Transverse colon (tissue), 4 donors: Measurements from ENCODE around the gene ZNF341. TPM values are rescaled to one million over a fixed set of nuclear protein-coding genes. Genes with fewer than 3 reads are reported as not detected.

Experiments used
- DNase-seq: peaks from one replicate; pipeline ENCODE4 v3.0.0-alpha.2; 2019
- H3K27ac ChIP-seq, 4 donors: fragments of 200-600 bp; sonication (generic); 2 replicates each; pipeline ENCODE4 v1.5.1; 2016 to 2018; ENCODE audit warnings: inconsistent platforms in 4 of 4
- H3K27me3 ChIP-seq: fragments of 200-600 bp; sonication (generic); 2 replicates; pipeline ENCODE4 v1.5.1; 2017; ENCODE audit warnings: inconsistent platforms
- H3K36me3 ChIP-seq, 4 donors: fragments of 200-600 bp; sonication (generic); 2 replicates each; pipeline ENCODE4 v1.5.1; 2017 to 2019; ENCODE audit warnings: inconsistent platforms in 4 of 4
- H3K4me1 ChIP-seq, 4 donors: fragments of 200-600 bp; sonication (generic); 2 replicates each; pipeline ENCODE4 v1.5.1; 2017 to 2020; ENCODE audit warnings: inconsistent platforms in 4 of 4
- H3K4me3 ChIP-seq, 4 donors: fragments of 200-600 bp; sonication (generic); 1 replicate in 1 of 4; 2 replicates in 3 of 4; pipeline versions ENCODE4 v1.5.1 to v1.6.1; 2017 to 2019; ENCODE audit warnings: inconsistent platforms in 4 of 4
- H3K9me3 ChIP-seq, 2 donors: fragments of 200-600 bp; sonication (generic); 2 replicates each; pipeline ENCODE4 v1.5.1; 2017 to 2019; ENCODE audit warnings: inconsistent platforms in 2 of 2
- EP300 ChIP-seq: sonication (generic); formaldehyde crosslinking; IDR thresholded peaks from one replicate; pipeline ENCODE4 v1.6.1; 2017; ENCODE audit warnings: antibody characterized with exemption, low read depth
- POLR2A ChIP-seq: fragments of 450-650 bp; IDR thresholded peaks from one replicate; pipeline ENCODE4 v1.6.1; 2016; ENCODE audit warnings: antibody characterized with exemption, mild to moderate bottlenecking, moderate library complexity
- POLR2AphosphoS5 ChIP-seq, 3 donors: sonication (generic); formaldehyde crosslinking; IDR thresholded peaks; one replicate each; pipeline ENCODE4 v1.6.1; 2016; ENCODE audit warnings: antibody characterized with exemption in 3 of 3
- WGBS, 2 donors: methylation state at CpG; one replicate each; pipeline ENCODE4 v1.1.5; 2018; ENCODE audit warnings: low coverage in 1 of 2; 5-methylcytosine and 5-hydroxymethylcytosine counted together
- in situ Hi-C, 4 donors: fragments of 200-750 bp; cut with MboI; loops; one replicate each; pipeline versions ENCODE4 v1.15.0 to v1.15.1; 2017; ENCODE audit warnings: low sequenced_read_pairs in 3 of 4, low pct_ligation_motif_present in 1 of 4, low pct_unique_long_range_greater_than_20kb in 1 of 4
- intact Hi-C: fragments of 100-400 bp; cut with DNase I; formaldehyde crosslinking; loops from one replicate; pipeline ENCODE4 v1.15.1; 2023; ENCODE audit warnings: low total_unique reads
- total RNA-seq, 4 donors: library from RNA; depleted of rRNA; stranded (reverse); fragments of >200 nt; gene quantifications; one replicate each; pipeline ENCODE4 v1.1.0, GENCODE V29; 2016
- TF ChIP-seq, protein P1 (sequence below), 5 experiments: fragments of 200-600 bp in 3 of 5; fragments of 450-650 bp in 2 of 5; sonication (generic) in 3 of 5; IDR thresholded peaks; 1 replicate in 2 of 5; 2 replicates in 3 of 5; pipeline ENCODE4 v1.5.1; 2016 to 2017; ENCODE audit warnings: antibody characterized with exemption in 5 of 5, inconsistent platforms in 3 of 5, mild to moderate bottlenecking in 2 of 5, moderate library complexity in 1 of 5

The ZNF341 gene
- total RNA-seq, 4 donors from 2014 or later: 3.8 to 7.2 (median 7.1) TPM

DNA sequence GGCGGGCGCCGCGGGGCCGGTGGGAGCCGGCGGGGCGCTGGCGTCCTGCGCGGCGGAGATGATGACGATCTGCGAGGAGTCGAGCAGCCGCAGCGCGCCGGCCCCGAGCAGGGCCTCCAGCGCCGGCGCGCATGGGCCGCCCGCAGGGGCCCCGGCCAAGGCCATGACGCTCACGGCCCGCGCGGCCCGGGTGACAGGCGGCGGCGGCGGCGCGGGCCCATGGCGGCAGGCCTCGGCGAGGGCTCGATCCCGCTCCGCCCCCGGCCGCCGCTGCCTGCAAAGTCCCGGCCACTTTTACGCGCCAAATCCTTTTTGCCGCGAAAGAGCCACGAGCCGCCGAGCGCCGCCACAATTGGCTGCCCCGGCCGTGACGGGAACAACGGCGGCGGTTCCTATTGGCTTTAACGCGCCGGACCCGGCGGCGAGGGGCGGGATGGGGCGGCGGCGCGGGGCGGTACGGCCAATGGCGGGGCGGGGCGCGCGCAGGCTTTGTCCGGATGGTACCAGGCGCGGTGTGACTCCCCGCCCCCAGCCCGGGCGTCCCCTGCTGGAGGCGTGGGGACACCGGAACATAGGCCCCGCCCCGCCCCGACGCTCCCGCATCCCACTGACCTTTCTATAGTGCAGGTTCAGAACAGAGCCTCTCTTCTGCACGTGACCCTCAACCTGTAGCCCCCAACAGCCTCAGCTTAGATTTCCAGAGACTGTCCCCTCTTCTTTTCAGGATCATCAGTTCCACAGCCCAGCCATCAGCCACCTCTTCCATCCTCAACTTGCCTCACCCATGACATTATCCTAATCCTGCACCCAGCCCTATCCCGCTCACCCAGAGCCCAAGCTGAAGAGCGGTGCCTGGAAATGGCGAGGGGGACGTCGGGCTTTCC, 45.5 kb upstream of the ZNF341 start, which contains the start of gene E2F1:
Gene E2F1, minus strand, starts transcription at position 286 of the 884 bp plus-strand sequence. Its CDS starts 121 bp downstream, at position 165.
- Histone ChIP-seq H3K9me3 (no peaks in the 10 kb centered on the region), H3K27ac (peak within 1 kb of the TSS; percentile 54 to 73 (median 66)), H3K4me1 (peaks cover 9 to 20% (median 16%) of the 10 kb centered on the region in 4 donors), H3K4me3 (peak within 1 kb of the TSS in 3 of 4 donors; percentile 46 to 54 (median 51)), H3K27me3 (no peaks in the 10 kb centered on the region), H3K36me3 (no peaks in the 10 kb centered on the region)
- in situ Hi-C loops (no loop called here), intact Hi-C loops (no loop called here)
- WGBS, 2 donors: 2 to 50% methylated on average over 1 to 62 of the region's 101 CpGs
- DNase-seq: peak; percentile 97
- TF ChIP-seq POLR2A: no peak
- TF ChIP-seq, protein P1, sequence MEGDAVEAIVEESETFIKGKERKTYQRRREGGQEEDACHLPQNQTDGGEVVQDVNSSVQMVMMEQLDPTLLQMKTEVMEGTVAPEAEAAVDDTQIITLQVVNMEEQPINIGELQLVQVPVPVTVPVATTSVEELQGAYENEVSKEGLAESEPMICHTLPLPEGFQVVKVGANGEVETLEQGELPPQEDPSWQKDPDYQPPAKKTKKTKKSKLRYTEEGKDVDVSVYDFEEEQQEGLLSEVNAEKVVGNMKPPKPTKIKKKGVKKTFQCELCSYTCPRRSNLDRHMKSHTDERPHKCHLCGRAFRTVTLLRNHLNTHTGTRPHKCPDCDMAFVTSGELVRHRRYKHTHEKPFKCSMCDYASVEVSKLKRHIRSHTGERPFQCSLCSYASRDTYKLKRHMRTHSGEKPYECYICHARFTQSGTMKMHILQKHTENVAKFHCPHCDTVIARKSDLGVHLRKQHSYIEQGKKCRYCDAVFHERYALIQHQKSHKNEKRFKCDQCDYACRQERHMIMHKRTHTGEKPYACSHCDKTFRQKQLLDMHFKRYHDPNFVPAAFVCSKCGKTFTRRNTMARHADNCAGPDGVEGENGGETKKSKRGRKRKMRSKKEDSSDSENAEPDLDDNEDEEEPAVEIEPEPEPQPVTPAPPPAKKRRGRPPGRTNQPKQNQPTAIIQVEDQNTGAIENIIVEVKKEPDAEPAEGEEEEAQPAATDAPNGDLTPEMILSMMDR (IDR thresholded peaks at IDR 0.05): peak in 4 of 5 experiments; percentile 36 to 56 (median 44)
- TF ChIP-seq POLR2AphosphoS5 (IDR thresholded peaks at IDR 0.05): peak in 2 of 3 donors; percentile 40 to 42

- Histone ChIP-seq H3K36me3 (no peaks in the 10 kb centered on the region), H3K27ac (peak overlapping the region; percentile 21 to 70 (median 40)), H3K27me3 (no peaks in the 10 kb centered on the region), H3K4me1 (peaks cover 9 to 20% (median 16%) of the 10 kb centered on the region in 4 donors), H3K9me3 (no peaks in the 10 kb centered on the region), H3K4me3 (peak overlapping the region in 1 of 4 donors; percentile 51)
- intact Hi-C loops: no loop called here
- WGBS, 2 donors: 81 to 100% methylated on average over 1 to 14 of the region's 14 CpGs
- TF ChIP-seq POLR2A (no peak), POLR2AphosphoS5 (IDR thresholded peaks at IDR 0.05) (no peak), EP300 (no peak)
- TF ChIP-seq, protein P1 (IDR thresholded peaks at IDR 0.05): no peak
- DNase-seq: no peak
- in situ Hi-C loops: no loop called here
These were observed 44.8 kb upstream of the ZNF341 start for GRCh38 chr20:33686984-33687366.

- DNase-seq: no peak
- intact Hi-C loops: no loop called here
- no peak overlapping the region for H3K4me3 ChIP-seq
- H3K36me3 ChIP-seq: no peaks in the 10 kb centered on the region
- no peaks in the 10 kb centered on the region for H3K9me3 ChIP-seq
- peaks cover 9 to 20% (median 16%) of the 10 kb centered on the region in 4 donors for H3K4me1 ChIP-seq
- in situ Hi-C loops: no loop called here
- TF ChIP-seq, protein P1 (IDR thresholded peaks at IDR 0.05): no peak
- no peak for TF ChIP-seq POLR2A
- no peak for TF ChIP-seq EP300
- TF ChIP-seq POLR2AphosphoS5 (IDR thresholded peaks at IDR 0.05): no peak
- WGBS, 2 donors: 20 to 79% methylated on average over 1 to 8 of the region's 8 CpGs
- H3K27ac ChIP-seq: no peak overlapping the region
- H3K27me3 ChIP-seq: no peaks in the 10 kb centered on the region
These were observed 44.4 kb upstream of the ZNF341 start for GRCh38 chr20:33687370-33687915.
